Measurements from ENCODE around the gene PCNX3.
A peak's percentile ranks its signal among the peaks of the same experiment; 100 is the strongest.

Gene PCNX3

GRCh38 chr11:65640483-65641296 lies 25.1 kb downstream of the PCNX3 start:
- no peak for DNase-seq

GRCh38 chr11:65641297-65642013 lies 25.9 kb downstream of the PCNX3 start:
- no peak for DNase-seq

- no peak for DNase-seq
Observed at GRCh38 chr11:65642014-65642671, 26.6 kb downstream of the PCNX3 start.

- peak in 1 of 2 experiments; percentile 12 for DNase-seq
Observed at GRCh38 chr11:65643971-65644370, 28.4 kb downstream of the PCNX3 start.

- no peak for DNase-seq
Observed at GRCh38 chr11:65644837-65645236, 29.3 kb downstream of the PCNX3 start.

- DNase-seq: peak in 1 of 2 experiments; percentile 36
Observed at GRCh38 chr11:65645710-65646109, 30.1 kb downstream of the PCNX3 start.

- no peak for DNase-seq
Observed at GRCh38 chr11:65646288-65646957, 30.8 kb downstream of the PCNX3 start.

GRCh38 chr11:65646958-65647701 lies 31.6 kb downstream of the PCNX3 start:
- peak; percentile 34 to 59 for DNase-seq

- no peak for DNase-seq
Observed at GRCh38 chr11:65648997-65649493, 33.5 kb downstream of the PCNX3 start.

- no peak for DNase-seq
Observed at GRCh38 chr11:65649656-65650546, 34.3 kb downstream of the PCNX3 start.

- no peak for DNase-seq
Observed at GRCh38 chr11:65650547-65651338, 35.2 kb downstream of the PCNX3 start.

GRCh38 chr11:65651339-65651588 lies 35.7 kb downstream of the PCNX3 start:
- DNase-seq: no peak

- DNase-seq: no peak
Observed at GRCh38 chr11:65651589-65652510, 36.3 kb downstream of the PCNX3 start.

GRCh38 chr11:65652511-65653228 lies 37.1 kb downstream of the PCNX3 start:
- peak; percentile 86 to 89 for DNase-seq

GRCh38 chr11:65653229-65654225 lies 38.0 kb downstream of the PCNX3 start:
- DNase-seq: no peak

- no peak for DNase-seq
Observed at GRCh38 chr11:65654375-65655349, 39.1 kb downstream of the PCNX3 start.
